Measurements from ENCODE around the gene ZNF79. TPM values are rescaled to one million over a fixed set of nuclear protein-coding genes. Genes with fewer than 3 reads are reported as not detected.

The ZNF79 gene
- total RNA-seq, 1 experiment from 2014 or later = 11.6 TPM

DNA sequence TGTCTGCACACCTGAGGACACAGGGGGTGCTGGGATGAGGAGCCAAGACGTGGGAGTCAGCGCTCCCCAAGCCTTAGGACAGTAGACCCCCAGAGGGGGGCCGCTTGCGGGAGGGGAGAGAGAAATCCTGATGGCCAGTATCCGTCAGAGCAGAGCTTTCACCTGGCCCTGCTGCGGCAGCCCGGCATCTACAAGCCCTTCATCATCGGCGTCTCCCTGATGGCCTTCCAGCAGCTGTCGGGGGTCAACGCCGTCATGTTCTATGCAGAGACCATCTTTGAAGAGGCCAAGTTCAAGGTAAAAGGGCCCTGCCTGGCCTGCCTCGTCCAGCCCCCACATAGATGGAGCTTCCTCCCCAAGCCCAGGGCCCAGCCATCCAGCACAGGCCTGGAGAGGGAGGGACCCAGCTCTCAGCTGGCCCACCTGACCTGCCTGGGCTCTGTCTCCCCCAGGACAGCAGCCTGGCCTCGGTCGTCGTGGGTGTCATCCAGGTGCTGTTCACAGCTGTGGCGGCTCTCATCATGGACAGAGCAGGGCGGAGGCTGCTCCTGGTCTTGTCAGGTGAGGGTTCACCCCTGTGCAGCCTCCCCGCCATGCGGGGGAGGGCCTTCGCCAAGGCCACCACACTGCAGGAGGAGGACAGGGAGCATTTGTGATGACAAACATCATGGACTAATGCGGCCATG, 20.5 kb upstream of the ZNF79 start:
- CTCF ChIA-PET = no interaction called here
- TF ChIP-seq, protein P1, sequence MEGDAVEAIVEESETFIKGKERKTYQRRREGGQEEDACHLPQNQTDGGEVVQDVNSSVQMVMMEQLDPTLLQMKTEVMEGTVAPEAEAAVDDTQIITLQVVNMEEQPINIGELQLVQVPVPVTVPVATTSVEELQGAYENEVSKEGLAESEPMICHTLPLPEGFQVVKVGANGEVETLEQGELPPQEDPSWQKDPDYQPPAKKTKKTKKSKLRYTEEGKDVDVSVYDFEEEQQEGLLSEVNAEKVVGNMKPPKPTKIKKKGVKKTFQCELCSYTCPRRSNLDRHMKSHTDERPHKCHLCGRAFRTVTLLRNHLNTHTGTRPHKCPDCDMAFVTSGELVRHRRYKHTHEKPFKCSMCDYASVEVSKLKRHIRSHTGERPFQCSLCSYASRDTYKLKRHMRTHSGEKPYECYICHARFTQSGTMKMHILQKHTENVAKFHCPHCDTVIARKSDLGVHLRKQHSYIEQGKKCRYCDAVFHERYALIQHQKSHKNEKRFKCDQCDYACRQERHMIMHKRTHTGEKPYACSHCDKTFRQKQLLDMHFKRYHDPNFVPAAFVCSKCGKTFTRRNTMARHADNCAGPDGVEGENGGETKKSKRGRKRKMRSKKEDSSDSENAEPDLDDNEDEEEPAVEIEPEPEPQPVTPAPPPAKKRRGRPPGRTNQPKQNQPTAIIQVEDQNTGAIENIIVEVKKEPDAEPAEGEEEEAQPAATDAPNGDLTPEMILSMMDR (conservative IDR thresholded peaks at IDR 0.05; ENCODE audit: low read depth, low read length) = no peak
- TF ChIP-seq EZH2 (IDR thresholded peaks at IDR 0.05; ENCODE audit: borderline replicate concordance, low read depth, low read length, poor library complexity, severe bottlenecking) = no peak
- Histone ChIP-seq H3K27ac (ENCODE audit: low read depth, low read length, poor library complexity, severe bottlenecking) (no peak overlapping the region), H3K4me3 (ENCODE audit: low read depth, low read length, poor library complexity, severe bottlenecking) (no peak overlapping the region), H3K4me1 (ENCODE audit: insufficient read depth, low read length, poor library complexity, severe bottlenecking) (no peaks in the 10 kb centered on the region), H3K9me3 (ENCODE audit: low read depth, low read length, poor library complexity, severe bottlenecking) (no peaks in the 10 kb centered on the region), H3K36me3 (ENCODE audit: insufficient read depth, low read length, poor library complexity, severe bottlenecking) (no peaks in the 10 kb centered on the region), H3K27me3 (replicated peaks; ENCODE audit: insufficient read depth, low read depth, low read length, poor library complexity) (no peaks in the 10 kb centered on the region)
- intact Hi-C loops (cut with micrococcal nuclease; ENCODE audit: unreplicated experiment) = no loop called here
- no TSS peak for BruUV-seq (replicated peaks)
- POLR2A ChIA-PET (ENCODE audit: low non-redundant PET) = no interaction called here
- no peak for DNase-seq (ENCODE audit: low spot score)

DNA sequence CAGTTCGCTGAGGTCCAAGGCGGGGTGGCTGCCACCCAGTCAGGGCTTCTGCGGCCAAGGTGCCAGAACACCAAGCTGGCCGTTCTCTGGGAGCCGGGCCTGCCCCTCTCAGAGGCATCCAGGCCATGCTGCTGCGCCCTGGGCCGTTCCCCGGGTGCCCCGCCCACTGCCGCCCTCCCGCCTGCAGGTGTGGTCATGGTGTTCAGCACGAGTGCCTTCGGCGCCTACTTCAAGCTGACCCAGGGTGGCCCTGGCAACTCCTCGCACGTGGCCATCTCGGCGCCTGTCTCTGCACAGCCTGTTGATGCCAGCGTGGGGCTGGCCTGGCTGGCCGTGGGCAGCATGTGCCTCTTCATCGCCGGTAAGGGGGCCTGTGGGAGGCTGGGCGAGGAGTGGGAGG, 19.6 kb upstream of the ZNF79 start:
- CTCF ChIA-PET = no interaction called here
- Histone ChIP-seq H3K27me3 (replicated peaks; ENCODE audit: insufficient read depth, low read depth, low read length, poor library complexity) (no peaks in the 10 kb centered on the region), H3K9me3 (ENCODE audit: low read depth, low read length, poor library complexity, severe bottlenecking) (no peaks in the 10 kb centered on the region), H3K27ac (ENCODE audit: low read depth, low read length, poor library complexity, severe bottlenecking) (no peak overlapping the region), H3K36me3 (ENCODE audit: insufficient read depth, low read length, poor library complexity, severe bottlenecking) (no peaks in the 10 kb centered on the region), H3K4me3 (ENCODE audit: low read depth, low read length, poor library complexity, severe bottlenecking) (no peak overlapping the region), H3K4me1 (ENCODE audit: insufficient read depth, low read length, poor library complexity, severe bottlenecking) (no peaks in the 10 kb centered on the region)
- intact Hi-C loops (cut with micrococcal nuclease; ENCODE audit: unreplicated experiment) = no loop called here
- TF ChIP-seq, protein P1 (conservative IDR thresholded peaks at IDR 0.05; ENCODE audit: low read depth, low read length) = no peak
- no peak for TF ChIP-seq EZH2 (IDR thresholded peaks at IDR 0.05; ENCODE audit: borderline replicate concordance, low read depth, low read length, poor library complexity, severe bottlenecking)
- no peak for DNase-seq (ENCODE audit: low spot score)
- no TSS peak for BruUV-seq (replicated peaks)
- POLR2A ChIA-PET (ENCODE audit: low non-redundant PET) = no interaction called here

DNA sequence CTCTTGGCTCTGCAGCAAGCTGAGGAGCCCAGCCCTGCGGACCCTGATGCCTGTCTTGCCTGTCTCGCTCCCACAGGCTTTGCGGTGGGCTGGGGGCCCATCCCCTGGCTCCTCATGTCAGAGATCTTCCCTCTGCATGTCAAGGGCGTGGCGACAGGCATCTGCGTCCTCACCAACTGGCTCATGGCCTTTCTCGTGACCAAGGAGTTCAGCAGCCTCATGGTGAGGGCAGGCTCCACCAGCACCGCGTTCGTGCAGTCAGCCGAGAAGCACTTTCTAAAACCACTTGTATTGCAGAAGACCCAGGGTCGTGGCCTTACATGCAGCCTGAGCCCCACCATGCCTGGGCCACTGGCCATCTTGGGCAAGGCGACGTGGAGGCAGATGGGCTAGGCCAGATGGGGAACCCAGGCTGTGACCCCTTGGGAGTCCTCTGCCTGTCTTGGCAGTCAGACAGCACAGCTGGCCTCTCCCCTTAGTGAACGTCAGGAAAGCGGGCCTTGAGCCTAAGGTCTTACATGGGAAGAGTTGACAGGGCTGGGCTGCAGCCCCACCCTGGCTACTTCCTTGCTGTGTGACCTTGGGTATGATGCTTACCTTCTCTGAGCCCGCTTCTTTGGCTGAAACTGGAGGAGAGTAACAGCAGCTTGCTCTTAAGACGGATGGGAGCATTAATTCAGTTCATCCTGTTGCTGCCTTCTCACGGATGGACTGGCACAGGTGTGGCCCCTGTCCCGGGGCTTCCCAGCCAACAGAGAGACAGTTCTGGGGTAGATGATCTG, 18.6 kb upstream of the ZNF79 start:
- POLR2A ChIA-PET (ENCODE audit: low non-redundant PET) = no interaction called here
- BruUV-seq (replicated peaks) = no TSS peak
- no peaks in the 10 kb centered on the region for H3K9me3 ChIP-seq (ENCODE audit: low read depth, low read length, poor library complexity, severe bottlenecking)
- CTCF ChIA-PET = no interaction called here
- no peaks in the 10 kb centered on the region for H3K4me1 ChIP-seq (ENCODE audit: insufficient read depth, low read length, poor library complexity, severe bottlenecking)
- H3K36me3 ChIP-seq (ENCODE audit: insufficient read depth, low read length, poor library complexity, severe bottlenecking) = no peaks in the 10 kb centered on the region
- DNase-seq (ENCODE audit: low spot score) = no peak
- TF ChIP-seq EZH2 (IDR thresholded peaks at IDR 0.05; ENCODE audit: borderline replicate concordance, low read depth, low read length, poor library complexity, severe bottlenecking) = no peak
- TF ChIP-seq, protein P1 (conservative IDR thresholded peaks at IDR 0.05; ENCODE audit: low read depth, low read length) = no peak
- intact Hi-C loops (cut with micrococcal nuclease; ENCODE audit: unreplicated experiment) = no loop called here
- H3K4me3 ChIP-seq (ENCODE audit: low read depth, low read length, poor library complexity, severe bottlenecking) = no peak overlapping the region
- H3K27me3 ChIP-seq (replicated peaks; ENCODE audit: insufficient read depth, low read depth, low read length, poor library complexity) = no peaks in the 10 kb centered on the region
- no peak overlapping the region for H3K27ac ChIP-seq (ENCODE audit: low read depth, low read length, poor library complexity, severe bottlenecking)
